K562 (cell line): ENCODE results near the gene KCTD16. TPM values are rescaled to one million over a fixed set of nuclear protein-coding genes. Genes with fewer than 3 reads are reported as not detected.

Source experiments
- ATAC-seq: fragments of 200-7000 bp; cut with Tn5 transposase; 3 replicates; pipeline ENCODE4 v1.9.1; 2020; ENCODE audit warnings: moderate library complexity
- BruUV-seq: library from RNA; stranded (reverse); fragments of 400-500 nt; replicated peaks from 2 replicates; lab custom pipeline; 2021; lab: Mats Ljungman, UMichigan
- CTCF ChIA-PET: fragments of 300-600 bp; formaldehyde crosslinking; extraction: SDS; loops from one replicate; lab custom pipeline; 2021; ENCODE audit warnings: low intra/inter-chr PET ratio; lab: Yijun Ruan, JAX
- POLR2A ChIA-PET: fragments of 300-600, 350-650 bp; sonication (Branson Sonifier 250); formaldehyde crosslinking; extraction: SDS; loops from one replicate; lab custom pipeline; 2021; ENCODE audit warnings: antibody characterized with exemption, inconsistent platforms; lab: Yijun Ruan, JAX
- DNase-seq, 4 experiments: peaks; one replicate each; pipeline versions ENCODE4 v3.0.0 to v3.0.0-alpha.2; 2011 to 2018; ENCODE audit warnings: low spot score in 3 of 4, mixed read lengths in 3 of 4; ENCODE audit errors: extremely low read depth in 1 of 4
- FAIRE-seq: peaks from 2 replicates; lab custom pipeline; 2011; peaks lifted over from hg19 to GRCh38; lab: Jason Lieb, UNC
- H2AFZ ChIP-seq: 2 replicates; pipeline ENCODE4 v1.6.0; 2011; ENCODE audit warnings: low read depth, low read length, control low read depth, inconsistent platforms
- H3K27ac ChIP-seq: fragments of 200-600 bp; 3 replicates; pipeline ENCODE4 v1.8.0; 2011; ENCODE audit warnings: low read depth, mild to moderate bottlenecking, control low read depth, inconsistent platforms, low read length, moderate library complexity, mixed read lengths; ENCODE audit errors: extremely low read depth
- H3K27me3 ChIP-seq, 2 experiments: fragments of 300-600 bp in 1 of 2; 2 replicates in 1 of 2; 3 replicates in 1 of 2; pipeline versions ENCODE4 v1.6.0 to v1.8.0; 2011; ENCODE audit warnings: inconsistent platforms in 2 of 2, low read length in 2 of 2, mild to moderate bottlenecking in 1 of 2, mixed read lengths in 1 of 2, moderate library complexity in 1 of 2; ENCODE audit not compliant: control insufficient read depth in 2 of 2, insufficient read depth in 2 of 2
- H3K36me3 ChIP-seq: fragments of 300-600 bp; 3 replicates; pipeline ENCODE4 v1.8.0; 2011; ENCODE audit warnings: mild to moderate bottlenecking, low read length, inconsistent platforms; ENCODE audit not compliant: control insufficient read depth, insufficient read depth
- H3K4me1 ChIP-seq, 2 experiments: fragments of 200-600 bp in 1 of 2; replicated peaks in 1 of 2; 2 replicates in 1 of 2; 3 replicates in 1 of 2; pipeline versions ENCODE4 v1.5.1 to v1.8.0; 2011; ENCODE audit warnings: inconsistent platforms in 2 of 2, low read length in 2 of 2, mild to moderate bottlenecking in 1 of 2, mixed read lengths in 1 of 2, moderate library complexity in 1 of 2; ENCODE audit not compliant: control insufficient read depth in 2 of 2, insufficient read depth in 2 of 2
- H3K4me2 ChIP-seq: 2 replicates; pipeline ENCODE4 v1.6.1; 2011; ENCODE audit warnings: low read length, control low read depth, inconsistent platforms, mixed read lengths; ENCODE audit not compliant: insufficient read depth
- H3K4me3 ChIP-seq: fragments of 200-600 bp; sonication (generic), shearing (Covaris generic); 2 replicates; pipeline ENCODE4 v1.5.1; 2016; ENCODE audit warnings: control low read depth, inconsistent platforms
- H3K79me2 ChIP-seq: fragments of 200-600 bp; 3 replicates; pipeline ENCODE4 v1.8.0; 2011; ENCODE audit warnings: low read length, inconsistent platforms; ENCODE audit not compliant: control insufficient read depth, insufficient read depth
- H3K9ac ChIP-seq, 2 experiments: 2 replicates each; pipeline versions ENCODE4 v1.6.0 to v1.6.1; 2011; ENCODE audit warnings: low read depth in 2 of 2, low read length in 2 of 2, control low read depth in 1 of 2, inconsistent platforms in 1 of 2, mild to moderate bottlenecking in 1 of 2, mixed read lengths in 1 of 2; ENCODE audit not compliant: insufficient read depth in 1 of 2
- H3K9me1 ChIP-seq: one replicate; pipeline ENCODE4 v1.6.0; 2011; ENCODE audit warnings: inconsistent platforms, mild to moderate bottlenecking, low read length, moderate library complexity; ENCODE audit not compliant: control insufficient read depth, insufficient read depth
- H3K9me3 ChIP-seq: replicated peaks from 2 replicates; pipeline ENCODE4 v1.5.1; 2011; ENCODE audit warnings: low read depth, low read length, inconsistent platforms; ENCODE audit not compliant: control insufficient read depth, insufficient read depth
- H4K20me1 ChIP-seq: replicated peaks from 2 replicates; pipeline ENCODE4 v1.6.1; 2011; ENCODE audit warnings: low read length, inconsistent platforms, mixed read lengths; ENCODE audit not compliant: control insufficient read depth, insufficient read depth
- EP300 ChIP-seq: IDR thresholded peaks from 2 replicates; pipeline ENCODE4 v1.6.1; 2012; ENCODE audit warnings: low read length, improper control_type of control experiment
- GTF2A2 ChIP-seq: IDR thresholded peaks from 2 replicates; pipeline ENCODE4 v1.6.1; 2016; ENCODE audit warnings: mild to moderate bottlenecking, missing genetic modification characterization, missing compliant biosample characterization
- HDAC1 ChIP-seq, 2 experiments: fragments of 450-650 bp; IDR thresholded peaks; 2 replicates each; pipeline ENCODE4 v1.6.1; 2016 to 2017; ENCODE audit warnings: inconsistent platforms in 1 of 2, mild to moderate bottlenecking in 1 of 2, moderate library complexity in 1 of 2
- NFXL1 ChIP-seq: fragments of 450-650 bp; formaldehyde crosslinking; IDR thresholded peaks from 2 replicates; pipeline ENCODE4 v1.4.0; 2021; ENCODE audit warnings: mild to moderate bottlenecking
- PTTG1 ChIP-seq: fragments of 450-650 bp; IDR thresholded peaks from 2 replicates; pipeline ENCODE4 v1.6.1; 2016; ENCODE audit warnings: low read depth, mild to moderate bottlenecking, missing genetic modification characterization, missing compliant biosample characterization
- ZBTB43 ChIP-seq: sonication (generic); formaldehyde crosslinking; IDR thresholded peaks from 2 replicates; pipeline ENCODE4 v1.8.0; 2023; ENCODE audit warnings: mild to moderate bottlenecking, missing genetic modification reagents
- ZMIZ1 ChIP-seq, 2 experiments: fragments of 150-350 bp in 1 of 2; IDR thresholded peaks; 2 replicates each; pipeline ENCODE4 v1.6.1; 2012 to 2016; ENCODE audit warnings: low read depth in 2 of 2, low read length in 2 of 2, mild to moderate bottlenecking in 1 of 2, moderate library complexity in 1 of 2
- ZNF75A ChIP-seq: fragments of 450-650 bp; formaldehyde crosslinking; IDR thresholded peaks from 2 replicates; pipeline ENCODE4 v1.4.0; 2020; ENCODE audit warnings: mild to moderate bottlenecking
- WGBS: fragments of 100-300 bp; shearing (Covaris generic); methylation state at CpG from one replicate; pipeline ENCODE4 v1.1.6; 2016; ENCODE audit warnings: low coverage, mixed read lengths; ENCODE audit not compliant: insufficient coverage; ENCODE audit errors: missing lambda C conversion rate; 5-methylcytosine and 5-hydroxymethylcytosine counted together
- in situ Hi-C: fragments of 300-500 bp; cut with MboI; formaldehyde crosslinking; loops from 4 replicates; pipeline ENCODE4 v1.15.0; 2018; ENCODE audit warnings: inconsistent platforms, mixed read lengths
- intact Hi-C: fragments of 100-400 bp; cut with micrococcal nuclease; formaldehyde crosslinking; loops from 2 replicates; pipeline ENCODE4 v1.14.2; 2022
- polyA plus RNA-seq, 8 experiments: library from polyadenylated mRNA; depleted of rRNA in 4 of 8; stranded (reverse) in 5 of 8; unstranded in 3 of 8; fragments of >200 nt; fragmentation: Nextera tagmentation in 2 of 8; fragmentation: Illumina TruSeq in 1 of 8; extraction: Ambion mirVana in 2 of 8; extraction: Trizol in 1 of 8; gene quantifications; 2 replicates each; pipeline versions ENCODE4 v1.2.1 to v1.2.3, GENCODE V29; 2011 to 2014; ENCODE audit warnings: inconsistent platforms in 1 of 8, missing spikeins in 1 of 8
- total RNA-seq, 7 experiments: library from RNA; depleted of rRNA in 6 of 7; stranded (reverse); fragments of >200 nt in 6 of 7; fragmentation: Illumina TruSeq in 2 of 7; extraction: Trizol in 2 of 7; gene quantifications; 2 replicates each; pipeline versions ENCODE4 v1.2.1 to v1.2.3, GENCODE V29; 2011 to 2021; ENCODE audit warnings: low replicate concordance in 1 of 7

Gene KCTD16
- total and polyA plus RNA-seq, 9 of the 15 experiments (the other 6 are each of a cell fraction or from before 2014, with no cell fraction given): 0.04 TPM; not detected in 8

GRCh38 chr5:144378681-144379080, 208.0 kb downstream of the KCTD16 start:
- CTCF ChIA-PET: interaction anchor here (0.6 kb wide), 1 partner anchor 28 kb away, joined by 4 read pairs; no protein-coding TSS in a partner anchor
- DNase-seq (no peak), FAIRE-seq (no peak), ATAC-seq (no peak)
- H3K79me2 ChIP-seq: no peaks in the 10 kb centered on the region
- H3K9me3 ChIP-seq: 0 out of 2 replicates have a peak, but pooled peaks cover 1% of the 10 kb centered on the region
- H3K27ac ChIP-seq: no peak overlapping the region
- intact Hi-C loops (no loop called here), in situ Hi-C loops (no loop called here)
- H3K27me3 ChIP-seq: no peaks in the 10 kb centered on the region
- TF ChIP-seq EP300: no peak
- no peak for TF ChIP-seq ZMIZ1 (IDR thresholded peaks at IDR 0.05; ENCODE audit: low read depth in 2 of 2, low read length in 2 of 2)
- TF ChIP-seq PTTG1 (tag): no peak
- no peak for TF ChIP-seq ZBTB43 (CRISPR knock-in tag)
- TF ChIP-seq HDAC1 (IDR thresholded peaks at IDR 0.05): no peak
- TF ChIP-seq NFXL1 (CRISPR knock-in tag): no peak
- no peak for TF ChIP-seq GTF2A2
- TF ChIP-seq ZNF75A (CRISPR knock-in tag): no peak
- no peaks in the 10 kb centered on the region for H3K4me1 ChIP-seq
- POLR2A ChIA-PET: no interaction called here
- no peak overlapping the region for H3K9ac ChIP-seq
- no peak overlapping the region for H3K4me2 ChIP-seq
- no peak overlapping the region for H2AFZ ChIP-seq
- H4K20me1 ChIP-seq: no peaks in the 10 kb centered on the region
- H3K4me3 ChIP-seq: no peak overlapping the region
- WGBS: 2% methylated on average over 5 of the region's 5 CpGs
- BruUV-seq: no TSS peak
- H3K36me3 ChIP-seq: no peaks in the 10 kb centered on the region
- H3K9me1 ChIP-seq: no peaks in the 10 kb centered on the region
